CD4-positive, alpha-beta T cell treated with Interleukin-1 beta for 1 hour (primary cell): Measurements from ENCODE around the gene ABCA1.
"Not testable (repeated sequence)": the region's sequence is repeated elsewhere in the genome, so short reads cannot be mapped to it uniquely, and the experiment has no call there.

Experiments used
- DNase-seq, 2 donors: peaks; one replicate each; pipeline ENCODE4 v3.0.0-alpha.2; 2020 to 2022

ABCA1 gene

DNA sequence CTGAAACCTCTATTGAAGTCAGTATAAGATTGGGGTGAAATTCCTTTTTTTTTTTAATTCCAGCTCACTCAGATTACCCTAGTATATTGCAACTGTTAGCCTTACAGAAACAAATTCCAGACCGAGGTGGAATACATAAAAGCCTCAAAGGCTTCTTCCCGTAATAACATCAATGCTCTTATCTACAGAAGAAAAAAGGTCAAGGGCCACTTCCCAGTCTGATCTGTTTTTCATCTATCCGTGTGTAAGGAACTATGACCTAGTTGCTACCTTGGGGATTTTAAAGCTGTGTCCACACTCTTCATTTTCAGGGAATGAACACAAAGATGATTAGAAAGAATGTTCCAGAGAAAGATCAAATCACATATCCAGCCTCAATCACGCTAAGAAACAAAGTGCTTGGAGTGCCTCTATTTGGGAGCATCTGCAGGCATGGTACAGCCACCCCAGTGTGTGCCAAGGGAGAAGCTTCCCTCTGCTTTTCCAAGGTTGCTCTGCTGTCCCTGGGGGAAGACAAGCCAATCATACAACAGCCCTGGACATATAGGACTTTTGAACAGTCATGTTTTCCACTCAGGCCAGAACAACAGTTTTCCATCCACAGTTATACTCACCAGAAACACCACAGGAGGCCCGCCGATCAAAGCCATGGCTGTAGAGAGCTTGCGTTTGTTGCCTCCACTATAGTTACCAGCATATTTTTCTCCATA lies 140.5 kb downstream of the ABCA1 start:
- DNase-seq = no peak

DNA sequence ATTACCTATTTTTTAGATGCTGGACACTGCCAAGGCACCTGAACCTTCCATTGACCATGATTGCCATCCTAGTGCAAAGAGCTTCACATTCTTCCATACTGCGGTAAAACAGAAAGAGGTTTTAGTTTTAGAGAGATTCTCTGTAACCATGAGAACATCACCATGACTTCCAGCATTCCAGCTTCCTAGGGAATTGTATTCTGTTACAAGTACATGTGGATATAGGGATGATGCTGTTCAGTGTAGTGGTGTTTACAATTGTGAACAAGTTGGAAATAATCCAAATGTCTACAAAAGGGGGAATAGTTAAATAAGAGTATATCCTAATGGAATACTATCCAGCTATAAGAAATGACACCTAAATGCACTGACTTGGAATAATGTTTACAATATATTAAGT lies 141.7 kb downstream of the ABCA1 start:
- DNase-seq = no peak

- no peak for DNase-seq
Measured at GRCh38 chr9:104784098-104784497, 143.9 kb downstream of the ABCA1 start.

- no peak for DNase-seq
Measured at GRCh38 chr9:104783588-104783987, 144.4 kb downstream of the ABCA1 start.

GRCh38 chr9:104780796-104781395 lies 147.1 kb downstream of the ABCA1 start:
- DNase-seq = peak in 1 of 2 donors; percentile 5

DNA sequence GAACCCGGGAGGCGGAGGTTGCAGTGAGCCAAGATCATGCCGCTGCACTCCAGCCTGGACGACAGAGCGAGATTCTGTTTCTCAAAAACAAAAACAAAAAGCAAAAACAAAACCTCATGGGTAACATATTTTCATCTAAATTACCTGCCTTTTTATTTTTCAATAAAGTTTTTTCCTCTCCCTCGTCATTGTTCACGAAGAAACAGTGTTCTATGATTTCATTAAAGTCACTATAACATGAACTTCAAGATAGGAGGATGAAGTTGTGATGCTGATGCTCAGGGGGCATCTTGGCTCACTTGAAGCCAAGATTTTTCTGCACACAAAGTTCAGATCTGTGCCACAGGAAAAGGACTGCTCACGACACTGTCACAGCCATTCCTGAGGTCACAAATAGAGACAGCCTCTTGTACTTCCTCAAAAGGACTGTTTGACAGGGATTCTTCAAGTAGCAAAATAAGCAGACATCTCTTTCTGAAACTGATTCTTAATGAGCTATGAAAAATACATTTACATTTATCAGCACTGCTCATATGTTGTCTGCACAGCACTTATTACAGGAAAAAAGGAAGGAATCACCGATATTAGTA lies 147.9 kb downstream of the ABCA1 start:
- peak in 1 of 2 donors; percentile 6 for DNase-seq

- no peak for DNase-seq
Measured at GRCh38 chr9:104779334-104779733, 148.6 kb downstream of the ABCA1 start.

DNA sequence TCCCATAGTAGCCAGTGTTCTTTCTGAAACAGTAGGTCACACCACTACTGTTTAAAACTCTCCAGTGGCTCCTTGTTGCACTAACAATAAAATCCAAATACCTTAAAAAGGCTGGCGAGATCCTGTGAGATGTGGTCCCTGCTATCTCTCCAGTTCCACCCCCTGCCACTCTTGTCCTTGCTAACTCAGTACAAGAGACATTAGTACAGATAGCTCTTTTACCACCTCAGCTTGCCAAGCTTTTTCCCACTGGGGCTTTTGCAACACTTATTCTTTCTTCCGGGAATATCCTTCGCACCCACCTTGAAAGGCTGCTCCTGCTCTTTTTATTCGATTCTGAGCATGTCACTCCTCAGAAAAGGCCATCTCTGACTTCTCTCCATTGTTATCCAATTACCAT lies 149.2 kb downstream of the ABCA1 start:
- no peak for DNase-seq

DNA sequence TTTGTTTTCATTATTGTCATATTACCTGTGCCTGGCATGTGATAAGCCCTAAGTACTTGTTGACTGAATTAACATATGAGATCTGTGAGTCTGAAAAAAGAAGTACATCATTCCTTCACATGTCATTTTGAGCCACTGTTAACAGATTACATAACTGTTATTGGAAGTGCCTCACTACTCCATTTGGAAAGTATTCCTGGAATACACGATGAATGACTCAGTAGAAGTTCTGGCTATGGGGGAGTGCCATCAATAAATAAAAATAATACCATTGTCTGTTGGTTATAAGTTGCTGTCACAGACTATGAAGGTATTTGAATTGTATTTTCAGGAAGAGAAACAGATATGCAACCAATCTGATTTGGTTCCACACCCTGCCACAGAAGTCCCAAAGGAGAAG lies 151.2 kb downstream of the ABCA1 start:
- DNase-seq = no peak

DNA sequence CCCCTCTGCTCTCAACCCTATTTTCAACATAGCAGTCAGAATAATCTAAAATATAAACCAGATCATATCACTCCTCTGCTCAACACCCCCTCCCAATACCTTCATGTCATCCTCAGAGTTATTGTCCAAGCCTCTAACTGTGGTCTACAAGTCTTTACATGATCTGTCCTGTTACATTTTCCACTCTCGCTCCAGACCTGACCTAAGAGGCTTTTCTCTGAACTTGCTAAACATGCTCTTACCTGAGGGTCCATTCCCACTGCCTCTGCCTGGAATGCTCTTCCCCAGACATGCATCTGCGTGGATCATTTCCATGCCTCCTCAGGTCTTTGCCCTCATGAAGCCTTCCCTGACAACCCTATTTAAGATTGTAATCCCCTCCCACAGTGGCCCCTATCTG lies 152.0 kb downstream of the ABCA1 start:
- DNase-seq = no peak

GRCh38 chr9:104775574-104775936 lies 152.4 kb downstream of the ABCA1 start:
- no peak for DNase-seq

DNA sequence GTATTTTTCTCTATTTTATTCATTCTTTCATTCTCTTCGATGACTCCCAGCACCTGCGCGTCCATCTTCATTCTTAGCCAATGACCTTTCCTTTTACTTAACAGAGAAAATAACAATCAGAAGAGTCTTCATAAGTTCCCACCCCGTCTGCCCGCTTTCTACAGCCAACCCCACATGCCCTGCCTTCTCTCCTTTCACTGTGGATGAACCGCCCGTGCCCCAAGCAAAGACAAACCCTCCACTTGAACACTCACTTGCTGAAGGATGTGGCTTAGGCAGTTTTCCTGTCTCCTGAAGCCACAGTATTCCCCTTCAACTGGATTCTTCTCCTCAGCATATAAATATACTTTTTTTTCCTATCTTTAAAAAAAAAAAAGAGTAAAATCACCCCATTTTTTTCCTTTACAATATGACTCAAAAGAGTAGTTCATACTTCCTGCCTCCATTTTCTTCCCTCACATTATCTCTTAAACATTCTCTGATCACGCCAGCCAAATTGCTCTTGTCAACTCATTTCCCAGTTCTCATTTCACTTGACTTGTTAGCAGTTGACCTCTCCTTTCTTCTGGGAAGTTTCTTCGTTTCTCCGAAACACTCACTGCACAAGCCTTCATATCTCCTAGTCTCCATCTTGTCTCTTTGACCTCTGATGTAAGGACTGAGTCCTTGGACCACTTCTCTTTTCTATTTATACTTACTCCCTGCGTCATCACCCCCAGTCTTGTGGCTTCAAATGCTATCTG lies 153.0 kb downstream of the ABCA1 start:
- DNase-seq = peak in 1 of 2 donors; percentile 51

DNA sequence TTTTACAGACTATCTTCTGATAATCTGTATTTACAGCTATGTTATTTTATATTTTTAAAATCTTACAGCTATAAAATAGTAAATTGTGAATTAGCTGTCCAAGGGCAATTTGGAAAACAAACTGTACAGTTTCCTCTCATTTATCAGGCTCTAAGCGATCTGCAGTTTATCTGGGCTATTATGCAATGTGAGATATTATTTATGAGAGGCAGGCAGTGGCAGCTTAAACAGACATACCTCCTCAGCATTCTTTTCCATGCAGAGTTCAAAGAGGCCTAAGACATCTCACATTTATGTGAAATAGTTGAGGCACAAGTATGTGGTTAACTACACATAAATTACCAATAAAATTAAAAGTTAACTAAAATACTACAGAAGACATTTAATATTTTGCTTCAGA lies 153.8 kb downstream of the ABCA1 start:
- no peak for DNase-seq

DNA sequence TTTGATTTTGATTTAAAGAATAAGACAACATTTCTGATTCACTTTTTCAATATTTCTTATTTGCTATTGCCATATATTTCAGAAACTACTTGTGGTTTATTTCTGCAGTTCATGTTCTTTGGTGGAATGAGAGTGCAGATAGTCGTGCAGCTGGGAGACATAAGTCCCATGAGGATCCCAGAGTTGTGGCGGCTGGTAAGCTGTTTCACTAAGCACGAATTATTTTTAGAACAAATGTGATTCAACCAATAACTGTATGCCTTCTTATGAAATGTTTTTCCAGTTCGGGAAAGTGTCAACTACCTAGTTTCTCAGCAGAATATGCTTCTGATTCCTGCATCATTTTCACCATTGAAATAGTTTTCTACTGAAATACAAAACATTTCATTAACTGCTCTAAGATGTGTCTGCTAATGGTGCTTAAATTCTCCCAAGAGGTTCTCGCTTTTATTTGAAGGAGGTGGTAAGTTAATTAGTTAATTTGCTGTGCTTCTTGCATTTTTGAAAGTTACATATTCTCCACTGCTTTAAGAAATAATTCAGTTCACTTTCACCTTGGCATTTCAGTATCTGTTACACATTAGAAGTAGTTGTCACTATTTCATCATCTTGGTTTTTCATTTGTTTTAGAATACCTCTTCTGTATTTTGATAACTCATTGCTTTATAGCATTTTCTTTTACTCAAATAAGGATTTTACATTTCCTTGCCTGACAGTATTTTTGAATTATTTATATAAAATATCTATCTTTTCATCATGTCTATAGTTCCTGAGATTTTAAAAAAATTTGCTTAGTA lies 155.0 kb downstream of the ABCA1 start:
- no peak for DNase-seq

GRCh38 chr9:104769655-104770054 lies 158.3 kb downstream of the ABCA1 start:
- no peak for DNase-seq

- DNase-seq = not testable (repeated sequence)
Measured at GRCh38 chr9:104769029-104769428, 158.9 kb downstream of the ABCA1 start.

GRCh38 chr9:104767507-104767906 lies 160.4 kb downstream of the ABCA1 start:
- DNase-seq = no peak

- DNase-seq = no peak
Measured at GRCh38 chr9:104766025-104766424, 161.9 kb downstream of the ABCA1 start.

GRCh38 chr9:104765138-104765537 lies 162.8 kb downstream of the ABCA1 start:
- DNase-seq = no peak

DNA sequence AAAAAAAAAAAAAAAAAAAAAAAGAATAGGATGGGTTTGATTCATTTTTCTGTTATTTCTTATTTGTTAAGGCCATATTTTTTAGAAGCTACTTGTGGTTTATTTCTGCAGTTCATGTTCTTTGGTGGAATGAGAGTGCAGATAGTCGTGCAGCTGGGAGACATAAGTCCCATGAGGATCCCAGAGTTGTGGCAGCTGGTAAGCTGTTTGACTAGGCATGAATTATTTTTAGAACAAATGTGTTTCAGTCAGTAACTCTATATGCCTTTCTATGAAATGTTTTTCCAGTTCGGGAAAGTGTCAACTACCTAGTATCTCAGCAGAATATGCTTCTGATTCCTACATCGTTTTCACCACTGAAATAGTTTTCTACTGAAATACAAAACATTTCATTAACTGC lies 169.0 kb downstream of the ABCA1 start:
- DNase-seq = no peak

DNA sequence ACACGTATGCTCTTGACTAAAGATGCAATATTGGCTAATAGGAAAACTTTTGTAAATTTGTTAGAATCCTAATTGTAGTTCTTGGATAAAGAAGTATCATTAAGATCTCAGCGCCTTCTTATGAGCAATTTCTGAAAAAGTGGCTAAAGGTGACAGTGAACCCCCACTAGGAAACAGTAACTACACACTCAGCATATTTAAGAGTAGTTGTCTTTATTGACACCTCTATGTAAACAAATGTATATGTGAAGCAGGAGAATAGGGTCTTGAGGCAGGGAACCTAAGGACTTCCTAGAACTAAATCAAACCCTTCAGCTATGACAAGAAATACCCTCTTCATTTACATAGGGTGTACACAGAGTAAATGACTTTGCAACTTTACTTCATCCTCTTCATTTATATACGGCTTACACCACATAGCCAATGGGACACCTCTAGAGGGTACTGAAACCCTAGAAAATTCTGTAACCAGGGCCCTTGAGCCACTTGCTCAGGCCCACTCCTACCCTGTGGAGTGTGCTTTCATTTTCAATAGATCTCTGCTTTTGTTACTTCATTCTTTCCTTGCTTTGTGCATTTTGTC lies 177.7 kb downstream of the ABCA1 start:
- no peak for DNase-seq

GRCh38 chr9:104748359-104749031 lies 179.5 kb downstream of the ABCA1 start:
- no peak for DNase-seq
